GM19328 (cell line): Measurements from ENCODE around the gene ACTRT2.

Experiments used
- ATAC-seq: cut with Tn5 transposase; IDR thresholded peaks from one replicate; pipeline ENCODE4 v1.9.1; 2021; ENCODE audit warnings: mild to moderate bottlenecking, moderate library complexity; ENCODE audit not compliant: unreplicated experiment

The ACTRT2 gene

GRCh38 chr1:3030663-3031381, 9.6 kb downstream of the ACTRT2 start:
- no peak for ATAC-seq

- no peak for ATAC-seq
Measured at GRCh38 chr1:3031401-3032221, 10.3 kb downstream of the ACTRT2 start.

GRCh38 chr1:3032371-3033039, 11.2 kb downstream of the ACTRT2 start:
- ATAC-seq: no peak

- no peak for ATAC-seq
Measured at GRCh38 chr1:3033040-3033789, 11.9 kb downstream of the ACTRT2 start.

GRCh38 chr1:3033790-3034090, 12.5 kb downstream of the ACTRT2 start:
- ATAC-seq: no peak

- ATAC-seq: no peak
Measured at GRCh38 chr1:3034162-3034561, 12.9 kb downstream of the ACTRT2 start.

GRCh38 chr1:3034728-3035562, 13.7 kb downstream of the ACTRT2 start:
- no peak for ATAC-seq

- ATAC-seq: no peak
Measured at GRCh38 chr1:3035563-3036446, 14.5 kb downstream of the ACTRT2 start.

GRCh38 chr1:3036447-3037280, 15.4 kb downstream of the ACTRT2 start:
- ATAC-seq: no peak

GRCh38 chr1:3037281-3038040, 16.2 kb downstream of the ACTRT2 start:
- ATAC-seq: no peak

GRCh38 chr1:3038113-3038551, 16.9 kb downstream of the ACTRT2 start:
- no peak for ATAC-seq

- no peak for ATAC-seq
Measured at GRCh38 chr1:3038571-3039181, 17.4 kb downstream of the ACTRT2 start.

GRCh38 chr1:3040004-3040403, 18.7 kb downstream of the ACTRT2 start:
- no peak for ATAC-seq

GRCh38 chr1:3042481-3042880, 21.2 kb downstream of the ACTRT2 start:
- ATAC-seq: no peak

GRCh38 chr1:3049164-3049563, 27.9 kb downstream of the ACTRT2 start:
- no peak for ATAC-seq

- ATAC-seq: no peak
Measured at GRCh38 chr1:3049905-3050304, 28.6 kb downstream of the ACTRT2 start.

- no peak for ATAC-seq
Measured at GRCh38 chr1:3050603-3051002, 29.3 kb downstream of the ACTRT2 start.
